WTC11 (cell line): Measurements from ENCODE around the gene PAQR4.

Experiments
- CTCF ChIP-seq: fragments of 200-600 bp; IDR thresholded peaks from 2 replicates; pipeline ENCODE4 v1.8.0; 2022; ENCODE audit warnings: antibody characterized with exemption
- E2F1 ChIP-seq: sonication (generic); formaldehyde crosslinking; IDR thresholded peaks from 2 replicates; pipeline ENCODE4 v1.8.0; 2022; ENCODE audit warnings: mild to moderate bottlenecking, missing genetic modification reagents
- HMGXB4 ChIP-seq: sonication (generic); formaldehyde crosslinking; IDR thresholded peaks from 2 replicates; pipeline ENCODE4 v1.8.1; 2023; ENCODE audit warnings: mild to moderate bottlenecking, moderate library complexity, missing genetic modification reagents
- SP1 ChIP-seq: sonication (generic); formaldehyde crosslinking; conservative IDR thresholded peaks from 2 replicates; pipeline ENCODE4 v1.8.1; 2022; ENCODE audit warnings: missing genetic modification reagents
- STAT6 ChIP-seq: sonication (generic); formaldehyde crosslinking; conservative IDR thresholded peaks from 2 replicates; pipeline ENCODE4 v1.8.1; 2023; ENCODE audit warnings: mild to moderate bottlenecking, low read depth, missing genetic modification reagents, moderate library complexity
- TEAD1 ChIP-seq: sonication (generic); formaldehyde crosslinking; IDR thresholded peaks from 2 replicates; pipeline ENCODE4 v1.8.0; 2022; ENCODE audit warnings: mild to moderate bottlenecking, missing genetic modification reagents
- USF2 ChIP-seq: sonication (generic); formaldehyde crosslinking; IDR thresholded peaks from 2 replicates; pipeline ENCODE4 v1.8.1; 2023; ENCODE audit warnings: mild to moderate bottlenecking, missing genetic modification reagents, moderate library complexity
- ZBTB21 ChIP-seq: sonication (generic); formaldehyde crosslinking; IDR thresholded peaks from 2 replicates; pipeline ENCODE4 v1.8.1; 2023; ENCODE audit warnings: mild to moderate bottlenecking, missing genetic modification reagents, borderline replicate concordance
- ZNF281 ChIP-seq: sonication (generic); formaldehyde crosslinking; IDR thresholded peaks from 2 replicates; pipeline ENCODE4 v1.8.0; 2023; ENCODE audit warnings: mild to moderate bottlenecking, missing genetic modification reagents

- TF ChIP-seq E2F1 (CRISPR knock-in tag) (no peak), ZNF281 (CRISPR knock-in tag) (no peak), TEAD1 (CRISPR knock-in tag) (no peak), USF2 (CRISPR knock-in tag) (no peak), SP1 (CRISPR knock-in tag) (no peak), CTCF (no peak), ZBTB21 (no peak), STAT6 (CRISPR knock-in tag) (no peak), HMGXB4 (no peak)
Observed at GRCh38 chr16:2999929-3000328, 30.8 kb downstream of the PAQR4 start.
